HCT116 (cell line): ENCODE data around the gene CFHR5.

Experiments
- CTCF ChIP-seq, 3 experiments: fragments of 200-600 bp in 1 of 3; sonication (generic) in 1 of 3; IDR thresholded peaks in 2 of 3; conservative IDR thresholded peaks in 1 of 3; 2 replicates each; pipeline ENCODE4 v1.5.1; 2012 to 2017; ENCODE audit warnings: low read depth in 2 of 3, low read length in 2 of 3, antibody characterized with exemption in 1 of 3, borderline replicate concordance in 1 of 3, control low read depth in 1 of 3, mild to moderate bottlenecking in 1 of 3, mixed read lengths in 1 of 3, mixed run types in 1 of 3, moderate library complexity in 1 of 3; ENCODE audit not compliant: insufficient read depth in 1 of 3
- EZH2 ChIP-seq: fragments of 200-600 bp; sonication (generic); IDR thresholded peaks from 2 replicates; pipeline ENCODE4 v1.6.1; 2017; ENCODE audit warnings: antibody characterized with exemption, mixed run types
- POLR2AphosphoS5 ChIP-seq: IDR thresholded peaks from 2 replicates; pipeline ENCODE4 v1.6.1; 2011; ENCODE audit warnings: mild to moderate bottlenecking, low read depth, low read length, moderate library complexity
- RAD21 ChIP-seq: IDR thresholded peaks from 2 replicates; pipeline ENCODE4 v1.6.1; 2012; ENCODE audit warnings: low read depth, mild to moderate bottlenecking
- TF ChIP-seq, protein P1 (sequence below): IDR thresholded peaks from 2 replicates; pipeline ENCODE4 v1.6.1; 2012; ENCODE audit warnings: low read depth
- TF ChIP-seq, protein P2 (sequence below): IDR thresholded peaks from 2 replicates; pipeline ENCODE4 v1.6.1; 2012

- no peak for TF ChIP-seq EZH2
- no peak for TF ChIP-seq CTCF (IDR thresholded peaks at IDR 0.05 in 2 of 3, conservative IDR thresholded peaks at IDR 0.05 in 1 of 3; ENCODE audit: borderline replicate concordance in 1 of 3, insufficient read depth in 1 of 3, low read depth in 2 of 3, low read length in 2 of 3)
- no peak for TF ChIP-seq RAD21
- TF ChIP-seq, protein P1, sequence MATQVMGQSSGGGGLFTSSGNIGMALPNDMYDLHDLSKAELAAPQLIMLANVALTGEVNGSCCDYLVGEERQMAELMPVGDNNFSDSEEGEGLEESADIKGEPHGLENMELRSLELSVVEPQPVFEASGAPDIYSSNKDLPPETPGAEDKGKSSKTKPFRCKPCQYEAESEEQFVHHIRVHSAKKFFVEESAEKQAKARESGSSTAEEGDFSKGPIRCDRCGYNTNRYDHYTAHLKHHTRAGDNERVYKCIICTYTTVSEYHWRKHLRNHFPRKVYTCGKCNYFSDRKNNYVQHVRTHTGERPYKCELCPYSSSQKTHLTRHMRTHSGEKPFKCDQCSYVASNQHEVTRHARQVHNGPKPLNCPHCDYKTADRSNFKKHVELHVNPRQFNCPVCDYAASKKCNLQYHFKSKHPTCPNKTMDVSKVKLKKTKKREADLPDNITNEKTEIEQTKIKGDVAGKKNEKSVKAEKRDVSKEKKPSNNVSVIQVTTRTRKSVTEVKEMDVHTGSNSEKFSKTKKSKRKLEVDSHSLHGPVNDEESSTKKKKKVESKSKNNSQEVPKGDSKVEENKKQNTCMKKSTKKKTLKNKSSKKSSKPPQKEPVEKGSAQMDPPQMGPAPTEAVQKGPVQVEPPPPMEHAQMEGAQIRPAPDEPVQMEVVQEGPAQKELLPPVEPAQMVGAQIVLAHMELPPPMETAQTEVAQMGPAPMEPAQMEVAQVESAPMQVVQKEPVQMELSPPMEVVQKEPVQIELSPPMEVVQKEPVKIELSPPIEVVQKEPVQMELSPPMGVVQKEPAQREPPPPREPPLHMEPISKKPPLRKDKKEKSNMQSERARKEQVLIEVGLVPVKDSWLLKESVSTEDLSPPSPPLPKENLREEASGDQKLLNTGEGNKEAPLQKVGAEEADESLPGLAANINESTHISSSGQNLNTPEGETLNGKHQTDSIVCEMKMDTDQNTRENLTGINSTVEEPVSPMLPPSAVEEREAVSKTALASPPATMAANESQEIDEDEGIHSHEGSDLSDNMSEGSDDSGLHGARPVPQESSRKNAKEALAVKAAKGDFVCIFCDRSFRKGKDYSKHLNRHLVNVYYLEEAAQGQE: no peak
- TF ChIP-seq POLR2AphosphoS5: no peak
- TF ChIP-seq, protein P2, sequence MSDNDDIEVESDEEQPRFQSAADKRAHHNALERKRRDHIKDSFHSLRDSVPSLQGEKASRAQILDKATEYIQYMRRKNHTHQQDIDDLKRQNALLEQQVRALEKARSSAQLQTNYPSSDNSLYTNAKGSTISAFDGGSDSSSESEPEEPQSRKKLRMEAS: no peak
Measured at GRCh38 chr1:197011614-197012013, 34.3 kb downstream of the CFHR5 start.
